GOT3 (cell line): ENCODE data around the gene FTSJ1.
"Not testable (repeated sequence)": the region's sequence is repeated elsewhere in the genome, so short reads cannot be mapped to it uniquely, and the experiment has no call there.

ENCODE experiments used
- DNase-seq: peaks from one replicate; lab custom pipeline; 2025; ENCODE audit warnings: mixed read lengths; lab: John Stamatoyannopoulos, UW

Gene FTSJ1

GRCh38 chrX:48475774-48476577 is at the start of gene FTSJ1:
Gene FTSJ1 (plus strand): TSS chrX:48476199. CDS start chrX:48478048, 1,849 bp downstream.
- peak; percentile 37 for DNase-seq

GRCh38 chrX:48427027-48427716 is 48.8 kb upstream of the FTSJ1 start:
- not testable (repeated sequence) for DNase-seq

- not testable (repeated sequence) for DNase-seq
Observed at GRCh38 chrX:48429606-48430005, 46.4 kb upstream of the FTSJ1 start.

DNA sequence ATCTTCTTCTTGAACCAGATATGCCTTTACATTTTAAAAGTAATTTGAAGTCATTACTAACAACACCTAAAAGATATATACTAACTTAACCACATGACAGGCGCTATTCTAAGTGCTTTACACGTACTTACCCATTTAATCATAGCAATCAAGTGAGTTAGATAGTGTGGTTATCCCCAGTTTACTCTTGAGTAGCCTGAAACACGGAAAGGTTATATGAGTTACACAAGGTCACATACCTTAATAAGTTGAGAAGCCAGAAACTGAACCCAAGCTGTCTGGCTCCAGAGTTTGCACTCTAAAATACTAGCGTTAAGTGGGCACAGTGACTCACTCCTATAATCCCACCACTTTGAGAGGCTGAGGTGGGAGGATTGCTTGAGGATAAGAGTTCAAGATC is 45.8 kb upstream of the FTSJ1 start:
- not testable (repeated sequence) for DNase-seq

DNA sequence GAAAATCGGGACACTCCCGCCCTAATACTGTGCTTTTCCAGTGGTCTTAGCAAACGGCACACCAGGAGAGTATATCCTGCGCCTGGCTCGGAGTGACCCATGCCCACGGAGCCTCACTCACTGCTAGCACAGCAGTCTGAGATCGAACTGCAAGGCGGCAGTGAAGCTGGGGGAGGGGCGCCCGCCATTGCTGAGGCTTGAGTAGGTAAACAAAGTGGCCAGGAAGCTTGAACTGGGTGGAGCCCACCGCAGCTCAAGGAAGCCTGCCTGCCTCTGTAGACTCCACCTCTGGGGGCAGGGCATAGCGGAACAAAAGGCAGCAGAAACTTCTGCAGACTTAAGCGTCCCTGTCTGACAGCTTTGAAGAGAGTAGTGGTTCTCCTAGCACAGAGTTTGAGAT is 42.3 kb upstream of the FTSJ1 start:
- DNase-seq = not testable (repeated sequence)

DNA sequence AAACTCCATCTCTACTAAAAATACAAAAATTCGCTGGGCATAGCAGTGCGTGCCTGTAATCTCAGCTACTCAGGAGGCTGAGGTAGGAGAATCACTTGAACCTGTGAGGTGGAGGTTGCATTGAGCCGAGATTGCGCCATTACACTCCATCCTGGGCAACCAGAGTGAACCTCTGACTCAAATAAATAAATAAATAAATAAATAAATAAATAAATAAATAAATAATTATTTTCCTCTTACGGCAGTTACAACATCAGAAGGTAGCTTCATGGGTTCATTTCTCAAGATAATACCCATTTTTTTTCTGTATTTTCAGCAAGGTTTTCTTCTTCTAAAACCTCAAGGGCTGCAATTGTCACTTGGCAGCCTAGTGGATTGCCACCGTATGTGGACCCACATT is 28.8 kb upstream of the FTSJ1 start:
- not testable (repeated sequence) for DNase-seq

DNA sequence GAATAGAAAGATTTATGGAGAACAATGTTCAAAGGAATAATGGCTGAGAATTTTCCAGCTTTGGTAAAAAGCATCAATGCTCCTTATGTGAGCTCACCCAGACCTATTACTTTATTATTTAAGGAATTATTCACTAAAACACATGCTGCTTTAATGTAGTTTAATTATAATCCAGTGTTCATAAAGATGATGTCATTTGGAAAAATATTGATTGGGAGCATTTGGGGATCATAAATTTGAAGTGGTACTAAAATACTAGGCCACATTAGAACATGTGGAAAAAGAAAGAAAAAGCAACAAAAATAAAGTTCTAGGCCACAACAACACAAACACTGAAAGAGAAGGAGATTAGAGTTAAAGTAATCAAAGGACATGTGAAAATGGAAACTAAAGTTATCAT is 25.9 kb upstream of the FTSJ1 start:
- no peak for DNase-seq

GRCh38 chrX:48451708-48452107 is 24.3 kb upstream of the FTSJ1 start:
- no peak for DNase-seq

GRCh38 chrX:48456628-48457331 is 19.2 kb upstream of the FTSJ1 start:
- DNase-seq = no peak

- no peak for DNase-seq
Observed at GRCh38 chrX:48458711-48459110, 17.3 kb upstream of the FTSJ1 start.

DNA sequence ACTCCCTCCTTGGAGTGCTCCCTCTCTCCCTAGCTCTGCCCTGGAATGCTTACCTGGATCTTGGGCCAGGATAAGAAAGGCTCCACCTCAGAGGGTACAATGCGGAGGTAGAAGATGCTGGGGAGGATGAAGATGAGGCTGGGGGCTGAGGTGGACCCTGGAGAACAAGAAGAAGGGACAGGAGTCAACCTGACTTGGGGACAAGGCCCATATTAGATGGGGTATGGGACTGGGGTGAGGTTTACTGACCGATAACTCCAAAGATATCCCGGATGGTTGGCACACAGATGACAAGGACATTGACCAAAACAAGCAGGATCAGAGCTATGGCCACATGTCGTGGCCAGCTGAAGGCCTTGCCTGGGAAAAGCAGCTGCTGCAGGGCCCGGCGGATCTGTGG is 16.5 kb upstream of the FTSJ1 start:
- no peak for DNase-seq

GRCh38 chrX:48460031-48460430 is 16.0 kb upstream of the FTSJ1 start:
- DNase-seq = no peak

- DNase-seq = no peak
Observed at GRCh38 chrX:48460606-48461005, 15.4 kb upstream of the FTSJ1 start.

- no peak for DNase-seq
Observed at GRCh38 chrX:48461830-48462229, 14.2 kb upstream of the FTSJ1 start.

DNA sequence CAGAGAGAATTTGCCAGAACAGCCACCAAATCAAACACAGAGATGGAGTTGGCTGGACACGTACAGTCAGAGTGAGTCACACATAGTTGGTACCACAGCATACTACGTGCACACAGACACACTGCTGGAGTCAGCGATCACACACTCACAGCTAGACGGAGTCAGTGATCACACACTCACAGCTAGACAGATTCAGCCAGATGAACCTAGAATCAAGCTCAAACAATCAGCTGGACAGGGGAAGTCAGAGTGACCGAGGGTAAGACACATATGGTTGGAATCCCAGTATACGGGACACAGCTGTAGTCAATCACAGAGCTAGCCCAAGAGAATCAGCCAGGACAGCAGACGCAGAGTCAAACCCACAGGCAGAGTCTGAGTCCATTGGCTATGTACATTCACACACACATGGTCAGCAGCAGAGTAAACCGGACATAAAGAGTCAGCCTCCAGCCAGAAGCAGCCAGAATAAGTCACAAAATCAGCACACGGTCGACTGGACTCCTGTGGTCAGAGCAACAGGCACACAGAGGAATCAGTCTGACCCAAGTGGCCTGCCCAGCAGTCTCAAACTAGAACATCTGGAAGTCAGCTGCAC is 10.6 kb upstream of the FTSJ1 start:
- DNase-seq = no peak

GRCh38 chrX:48466696-48467095 is 9.3 kb upstream of the FTSJ1 start:
- no peak for DNase-seq

DNA sequence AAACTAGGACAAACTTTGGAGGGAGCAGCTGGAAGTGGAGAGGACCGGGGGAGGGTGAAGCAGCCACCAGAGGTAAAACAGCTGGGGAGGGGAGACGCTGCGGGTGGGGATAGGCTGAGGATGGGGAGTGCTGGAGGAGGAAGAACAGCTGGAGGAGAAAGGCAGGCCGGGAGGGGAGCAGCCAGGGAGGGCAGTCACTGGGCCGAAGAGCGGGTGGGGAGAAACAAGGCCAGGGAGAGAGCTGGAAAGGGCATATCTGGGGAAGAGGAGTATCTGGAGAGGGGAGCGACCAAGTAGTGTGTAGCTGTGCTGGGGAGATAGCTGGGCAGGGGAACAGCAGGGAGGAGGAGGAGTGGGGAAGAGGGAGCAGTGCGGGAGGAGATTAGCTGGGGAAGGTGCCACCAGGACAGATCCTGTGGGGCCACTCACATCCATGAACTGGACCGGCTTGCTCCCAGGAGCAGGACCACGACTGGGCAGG is 8.7 kb upstream of the FTSJ1 start:
- DNase-seq = no peak

DNA sequence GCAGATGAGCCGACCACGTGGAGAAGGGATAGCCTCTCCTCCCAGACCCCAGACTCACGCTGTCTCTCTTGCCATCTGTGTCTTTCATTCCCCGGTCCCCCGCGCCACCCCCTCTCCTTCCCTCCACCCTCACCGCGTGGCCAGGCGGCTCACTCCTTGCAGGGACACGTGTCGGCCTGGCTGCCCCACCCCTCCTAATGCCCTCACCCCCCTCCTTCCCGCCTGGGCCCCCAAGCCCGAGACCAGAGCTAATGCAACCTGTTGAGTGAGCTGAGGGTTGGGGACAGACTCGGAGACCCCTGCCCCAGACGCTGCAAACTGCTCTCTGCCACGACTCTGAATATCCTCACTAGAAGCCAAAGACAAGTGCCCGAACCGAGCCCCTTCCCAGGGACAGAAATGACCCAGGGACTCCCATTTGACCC is 7.7 kb upstream of the FTSJ1 start:
- DNase-seq = no peak

- DNase-seq = no peak
Observed at GRCh38 chrX:48468693-48469691, 7.0 kb upstream of the FTSJ1 start.

- no peak for DNase-seq
Observed at GRCh38 chrX:48470110-48470832, 5.7 kb upstream of the FTSJ1 start, which contains the start of gene SLC38A5. Gene SLC38A5 (minus strand): TSS chrX:48470260. CDS start chrX:48467924, 2,336 bp downstream.
